Ascending aorta (tissue), 2 donors: ENCODE measurements around the gene RESP18. TPM values are rescaled to one million over a fixed set of nuclear protein-coding genes. Genes with fewer than 3 reads are reported as not detected.

ENCODE experiments used
- DNase-seq, 2 donors: peaks; one replicate each; pipeline ENCODE4 v3.0.0-alpha.2; 2019; ENCODE audit warnings: low spot score in 2 of 2
- H3K27ac ChIP-seq, 2 donors: fragments of 200-600 bp; sonication (generic); one replicate each; pipeline ENCODE4 v1.5.1; 2016 to 2017; ENCODE audit warnings: mild to moderate bottlenecking in 1 of 2
- H3K27me3 ChIP-seq: fragments of 200-600 bp; sonication (generic); one replicate; pipeline ENCODE4 v1.5.1; 2017
- H3K36me3 ChIP-seq, 2 donors: fragments of 200-600 bp; sonication (generic); one replicate each; pipeline ENCODE4 v1.5.1; 2016
- H3K4me1 ChIP-seq, 2 donors: fragments of 200-600 bp; sonication (generic); one replicate each; pipeline ENCODE4 v1.5.1; 2016 to 2017; ENCODE audit warnings: mild to moderate bottlenecking in 1 of 2
- H3K4me3 ChIP-seq, 2 donors: fragments of 200-600 bp; sonication (generic); one replicate each; pipeline ENCODE4 v1.5.1; 2016 to 2017; ENCODE audit warnings: mild to moderate bottlenecking in 1 of 2
- H3K9me3 ChIP-seq, 2 donors: fragments of 200-600 bp; sonication (generic); one replicate each; pipeline ENCODE4 v1.5.1; 2016
- CTCF ChIP-seq, 3 experiments: fragments of 200-600 bp in 2 of 3; fragments of 450-650 bp in 1 of 3; sonication (generic) in 2 of 3; IDR thresholded peaks; one replicate each; pipeline ENCODE4 v1.5.1; 2016 to 2019; ENCODE audit warnings: antibody characterized with exemption in 3 of 3, mild to moderate bottlenecking in 1 of 3, moderate library complexity in 1 of 3
- intact Hi-C: fragments of 100-400 bp; cut with DNase I; formaldehyde crosslinking; loops from one replicate; pipeline ENCODE4 v1.15.1; 2023
- total RNA-seq: library from RNA; depleted of rRNA; stranded (reverse); fragments of >200 nt; gene quantifications from one replicate; pipeline ENCODE4 v1.1.0, GENCODE V29; 2016

Gene RESP18
- total RNA-seq, 1 donor from 2014 or later, result not detected

GRCh38 chr2:219344751-219345430 is 12.3 kb upstream of the RESP18 start:
- Histone ChIP-seq H3K27ac (no peak overlapping the region), H3K4me1 (no peaks in the 10 kb centered on the region), H3K36me3 (no peaks in the 10 kb centered on the region), H3K27me3 (no peaks in the 10 kb centered on the region), H3K4me3 (no peak overlapping the region), H3K9me3 (no peaks in the 10 kb centered on the region)
- DNase-seq, result no peak
- intact Hi-C loops, result no loop called here
- TF ChIP-seq CTCF (IDR thresholded peaks at IDR 0.05), result no peak

- intact Hi-C loops, result no loop called here
- no peaks in the 10 kb centered on the region for H3K9me3 ChIP-seq
- DNase-seq, result no peak
- no peak overlapping the region for H3K4me3 ChIP-seq
- TF ChIP-seq CTCF (IDR thresholded peaks at IDR 0.05), result no peak
- no peaks in the 10 kb centered on the region for H3K4me1 ChIP-seq
- peaks cover 5% of the 10 kb centered on the region for H3K27me3 ChIP-seq
- no peaks in the 10 kb centered on the region for H3K36me3 ChIP-seq
- H3K27ac ChIP-seq, result no peak overlapping the region
Measured at GRCh38 chr2:219335373-219335786, 2.8 kb upstream of the RESP18 start.

GRCh38 chr2:219334076-219334475 is 1.5 kb upstream of the RESP18 start:
- Histone ChIP-seq H3K36me3 (no peaks in the 10 kb centered on the region), H3K4me1 (no peaks in the 10 kb centered on the region), H3K27me3 (peaks cover 5% of the 10 kb centered on the region), H3K9me3 (no peaks in the 10 kb centered on the region), H3K27ac (no peak overlapping the region), H3K4me3 (no peak overlapping the region)
- intact Hi-C loops, result no loop called here
- TF ChIP-seq CTCF (IDR thresholded peaks at IDR 0.05), result no peak
- DNase-seq, result no peak

GRCh38 chr2:219331560-219332213 is 857 bp downstream of the RESP18 start:
- H3K4me3 ChIP-seq, result no peak overlapping the region
- H3K27ac ChIP-seq, result no peak overlapping the region
- DNase-seq, result no peak
- H3K27me3 ChIP-seq, result peaks cover 5% of the 10 kb centered on the region
- no peak for TF ChIP-seq CTCF (IDR thresholded peaks at IDR 0.05)
- no peaks in the 10 kb centered on the region for H3K9me3 ChIP-seq
- no peaks in the 10 kb centered on the region for H3K36me3 ChIP-seq
- H3K4me1 ChIP-seq, result no peaks in the 10 kb centered on the region
- intact Hi-C loops, result no loop called here

GRCh38 chr2:219327719-219328118 is 4.8 kb downstream of the RESP18 start:
- H3K9me3 ChIP-seq, result no peaks in the 10 kb centered on the region
- no peaks in the 10 kb centered on the region for H3K4me1 ChIP-seq
- H3K4me3 ChIP-seq, result no peak overlapping the region
- TF ChIP-seq CTCF (IDR thresholded peaks at IDR 0.05), result no peak
- H3K27me3 ChIP-seq, result peaks cover 5% of the 10 kb centered on the region
- intact Hi-C loops, result no loop called here
- H3K36me3 ChIP-seq, result no peaks in the 10 kb centered on the region
- H3K27ac ChIP-seq, result no peak overlapping the region
- DNase-seq, result no peak
